SH-SY5Y (cell line): ENCODE data around the gene TRAF5.

Experiments used
- GATA2 ChIP-seq: IDR thresholded peaks from 2 replicates; pipeline ENCODE4 v1.6.1; 2011; ENCODE audit warnings: mild to moderate bottlenecking, low read depth, low read length
- GATA3 ChIP-seq: IDR thresholded peaks from 2 replicates; pipeline ENCODE4 v1.6.1; 2011; ENCODE audit warnings: low read depth, mild to moderate bottlenecking, low read length, moderate library complexity

DNA sequence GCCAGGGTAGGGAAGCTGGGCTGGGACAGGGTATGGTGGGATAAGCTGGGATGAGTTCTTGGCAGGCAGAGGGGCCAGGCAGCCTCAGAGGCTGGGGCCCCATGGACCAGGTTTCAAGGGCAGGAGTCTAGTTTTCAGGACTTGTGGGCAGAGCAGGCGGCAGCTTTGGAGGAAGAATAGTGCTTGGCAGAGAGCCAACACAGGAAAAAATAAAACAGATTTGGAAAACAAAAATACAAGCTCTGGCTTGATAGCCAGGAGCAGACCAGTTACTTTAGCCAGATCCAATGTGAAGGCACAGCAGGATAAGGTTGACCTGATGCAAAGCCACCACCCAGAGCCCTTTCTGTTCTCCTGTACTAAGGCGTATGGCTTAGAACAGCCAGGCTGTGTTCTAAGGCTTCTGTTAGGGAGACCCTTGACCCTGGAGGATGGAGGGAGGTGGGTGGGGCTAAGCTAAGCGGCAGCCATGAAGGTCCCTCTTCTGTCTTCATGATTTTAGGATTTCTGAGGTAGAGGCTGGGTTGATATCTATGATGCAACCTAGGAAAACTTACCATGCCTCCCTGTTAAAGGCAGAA is 5.5 kb downstream of the TRAF5 start:
- TF ChIP-seq GATA3 (no peak), GATA2 (no peak)
